ENCODE data around the gene PCYT1B.
"Not testable (repeated sequence)": the region's sequence is repeated elsewhere in the genome, so short reads cannot be mapped to it uniquely, and the experiment has no call there.

Gene PCYT1B

GRCh38 chrX:24647257-24648058 lies at the start of gene PCYT1B:
Gene PCYT1B, minus strand, starts transcription at chrX:24647347. Its CDS starts 242 bp downstream, at chrX:24647105.
- peak; percentile 56 for DNase-seq

DNA sequence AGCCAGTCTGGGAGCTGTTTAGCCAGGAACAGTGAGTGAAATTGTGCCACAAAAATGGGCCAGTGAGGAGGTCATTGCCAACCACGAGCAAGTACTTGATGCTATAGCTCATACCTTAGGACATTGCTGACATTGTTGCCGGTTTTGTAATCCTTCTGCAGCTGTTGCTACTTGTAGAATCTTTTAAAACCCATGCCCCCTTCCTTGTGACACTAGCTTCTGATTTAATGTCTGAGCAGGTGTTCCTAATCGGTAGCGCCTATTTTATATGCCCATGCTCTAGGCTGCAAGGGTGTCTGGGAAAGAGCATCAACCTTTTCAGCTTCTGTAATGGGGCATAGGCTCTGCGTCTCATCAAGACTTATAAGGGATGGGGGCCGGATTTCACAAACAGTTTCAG lies 49.1 kb upstream of the PCYT1B start:
- no peak for DNase-seq

GRCh38 chrX:24694825-24695224 lies 47.7 kb upstream of the PCYT1B start:
- no peak for DNase-seq

DNA sequence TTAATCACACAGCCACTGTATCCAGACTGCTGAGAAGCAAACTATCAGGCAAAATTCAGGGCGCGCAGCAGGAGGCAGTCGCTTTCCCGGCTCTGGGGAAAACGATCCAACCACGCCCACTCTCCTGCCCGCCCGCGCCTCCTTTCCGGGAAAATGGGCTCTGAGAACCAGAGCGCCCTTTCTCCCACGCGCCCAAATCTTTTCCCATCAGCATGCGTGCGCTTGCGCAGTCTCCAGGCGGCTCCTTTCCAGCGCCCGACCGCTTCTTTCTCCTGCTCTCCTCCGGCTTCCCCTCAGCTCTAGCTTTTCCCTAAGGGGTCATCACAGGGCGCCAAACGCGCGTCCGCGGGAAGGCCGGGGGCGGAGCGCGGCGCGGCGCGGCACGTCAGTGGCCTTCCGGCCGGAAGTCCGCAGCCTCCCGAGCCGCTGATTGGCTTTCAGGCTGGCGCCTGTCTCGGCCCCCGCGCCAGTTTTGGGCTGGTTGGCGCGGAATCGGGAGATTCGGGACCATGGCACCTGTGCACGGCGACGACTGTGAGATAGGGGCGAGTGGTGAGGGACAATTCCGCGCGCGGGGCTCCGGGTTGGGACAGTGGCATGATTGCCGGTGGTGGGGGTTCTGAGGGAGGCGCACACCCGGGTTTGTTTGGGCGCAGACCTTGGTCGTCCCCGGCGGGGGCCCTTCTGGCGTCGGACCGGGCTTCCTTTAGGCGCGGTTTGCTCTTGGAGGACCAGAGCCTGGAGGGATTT lies 46.5 kb upstream of the PCYT1B start, which contains the start of gene POLA1:
Gene POLA1, plus strand, starts transcription at position 466 of the 750 bp plus-strand sequence. Its CDS starts 44 bp downstream, at position 510.
- peak; percentile 81 for DNase-seq

GRCh38 chrX:24692305-24692704 lies 45.2 kb upstream of the PCYT1B start:
- DNase-seq: no peak

GRCh38 chrX:24684048-24684447 lies 36.9 kb upstream of the PCYT1B start:
- DNase-seq: no peak

DNA sequence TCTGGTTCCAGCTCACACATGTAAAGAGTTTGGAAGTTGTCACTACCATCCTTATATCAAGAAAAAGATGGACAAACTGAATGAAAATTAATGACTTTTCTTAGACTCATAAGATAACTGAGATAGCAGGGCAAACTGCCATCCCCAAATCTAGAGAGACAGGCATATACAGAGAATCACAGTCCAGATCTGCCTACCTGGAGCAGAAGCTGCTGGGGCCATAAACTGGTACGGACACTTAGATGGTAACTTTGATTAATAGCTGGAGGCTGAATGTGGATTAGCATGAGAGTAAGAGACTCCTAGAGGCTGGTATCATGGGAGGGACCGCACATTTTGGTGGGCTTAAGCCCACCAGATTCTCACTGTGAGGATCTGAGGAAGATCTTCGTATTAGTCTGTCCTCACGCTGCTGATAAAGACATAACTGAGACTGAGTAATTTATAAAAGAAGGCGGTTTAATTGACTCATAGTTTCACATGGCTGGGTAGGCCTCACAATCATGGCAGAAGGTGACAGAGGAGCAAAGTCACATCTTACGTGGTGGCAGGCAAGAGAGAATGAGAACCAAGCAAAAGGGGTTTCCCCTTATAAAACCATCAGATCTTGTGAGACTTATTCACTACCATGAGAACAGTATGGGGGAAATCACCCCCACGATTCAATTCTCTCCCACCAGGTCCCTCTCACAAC lies 35.7 kb upstream of the PCYT1B start:
- DNase-seq: peak; percentile 40

GRCh38 chrX:24676403-24677024 lies 29.4 kb upstream of the PCYT1B start:
- no peak for DNase-seq

- DNase-seq: no peak
Observed at GRCh38 chrX:24673424-24673823, 26.3 kb upstream of the PCYT1B start.

- no peak for DNase-seq
Observed at GRCh38 chrX:24672701-24673190, 25.6 kb upstream of the PCYT1B start.

- no peak for DNase-seq
Observed at GRCh38 chrX:24668111-24668510, 21.0 kb upstream of the PCYT1B start.

- no peak for DNase-seq
Observed at GRCh38 chrX:24662352-24662751, 15.2 kb upstream of the PCYT1B start.

DNA sequence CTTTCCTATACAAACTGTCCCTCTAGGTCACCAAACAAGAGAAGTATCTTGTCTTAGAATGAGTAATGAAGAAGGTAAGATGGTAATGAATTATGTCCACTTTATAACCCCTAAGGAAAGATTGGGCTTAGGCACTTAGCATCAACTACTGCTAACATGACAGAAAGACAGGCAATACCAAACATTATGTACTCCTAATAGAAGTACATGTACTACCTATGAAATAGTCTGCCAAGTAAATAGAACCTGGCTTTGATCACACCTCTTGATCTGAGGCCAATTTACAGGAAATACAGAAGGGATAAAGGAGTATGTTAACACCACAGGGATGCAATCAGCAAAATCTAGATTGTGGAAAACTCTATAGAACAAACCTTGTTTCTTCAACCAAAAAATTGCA lies 14.1 kb upstream of the PCYT1B start:
- no peak for DNase-seq

DNA sequence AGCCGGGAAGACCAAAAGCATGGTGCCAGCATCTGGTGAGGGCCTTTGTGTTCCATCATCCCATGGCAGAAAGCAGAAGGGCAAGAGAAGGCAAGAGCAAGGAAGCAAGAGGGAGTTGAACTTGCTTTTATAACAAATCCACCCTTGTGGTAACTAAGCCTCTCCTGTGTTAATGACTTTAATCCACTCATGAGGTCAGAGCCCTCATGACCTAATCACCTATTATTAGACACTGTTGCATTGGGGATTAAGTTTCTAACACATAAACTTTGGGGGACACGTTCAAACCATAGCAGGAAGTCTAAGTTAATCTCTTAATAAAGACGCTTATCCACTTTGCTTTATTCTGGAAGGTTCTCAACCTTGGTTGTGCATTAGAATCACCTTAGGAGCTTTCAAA lies 12.5 kb upstream of the PCYT1B start:
- DNase-seq: no peak

DNA sequence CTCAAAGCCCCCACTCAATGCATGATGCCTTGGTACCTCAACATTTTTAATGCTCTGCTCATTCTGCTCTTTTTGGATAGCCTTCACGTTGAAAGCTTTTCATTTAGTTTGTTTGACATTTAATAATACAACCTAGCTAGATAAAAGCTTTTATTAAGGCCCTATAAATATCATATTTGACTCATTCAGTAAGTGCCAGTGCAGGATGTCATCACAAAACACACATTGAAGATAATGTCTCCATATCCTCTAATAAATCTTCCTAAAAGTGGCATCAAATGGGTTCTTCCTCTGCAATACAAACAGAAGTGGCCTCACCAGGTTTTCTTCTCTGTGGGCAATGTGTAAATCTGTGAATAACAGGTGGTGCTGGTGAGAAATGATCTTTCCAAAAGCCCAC lies 12.0 kb upstream of the PCYT1B start:
- DNase-seq: no peak

DNA sequence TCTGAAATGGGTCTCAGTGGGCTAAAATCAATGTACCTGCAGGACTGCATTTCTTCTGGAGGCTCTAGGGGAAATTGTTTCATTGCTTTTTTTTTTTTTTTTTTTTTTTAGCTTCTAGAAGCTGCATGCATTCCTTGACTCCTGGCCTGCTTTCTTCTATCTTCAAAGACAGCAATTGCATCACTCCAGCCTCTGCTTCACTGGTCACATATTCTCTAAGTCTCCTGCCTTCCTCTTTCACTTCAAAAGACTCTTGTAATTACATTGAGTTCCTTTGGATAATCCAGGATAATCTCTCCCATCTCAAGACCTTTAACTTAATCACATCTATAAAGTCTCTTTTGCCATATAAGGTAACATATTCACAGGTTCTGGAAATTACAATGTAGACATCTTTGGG lies 11.3 kb upstream of the PCYT1B start:
- no peak for DNase-seq

GRCh38 chrX:24657671-24658386 lies 10.7 kb upstream of the PCYT1B start:
- DNase-seq: no peak

DNA sequence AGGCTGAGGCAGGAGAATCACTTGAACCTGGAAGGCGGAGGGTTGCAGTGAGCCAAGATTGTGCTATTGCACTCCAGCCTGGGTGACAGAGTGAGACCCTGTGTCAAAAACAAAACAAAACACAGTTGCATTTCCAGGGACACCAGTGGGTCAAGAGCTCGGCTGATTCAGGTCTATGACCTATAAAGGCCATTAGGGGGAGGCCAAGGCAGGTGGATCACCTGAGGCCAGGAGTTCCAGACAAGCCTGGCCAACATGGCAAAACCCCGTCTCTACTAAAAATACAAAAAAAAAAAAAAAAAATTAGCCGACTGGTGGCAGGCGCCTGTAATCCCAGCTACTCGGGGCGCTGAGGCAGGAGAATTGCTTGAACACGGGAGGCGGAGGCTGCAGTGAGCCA lies 8.5 kb upstream of the PCYT1B start:
- DNase-seq: not testable (repeated sequence)

DNA sequence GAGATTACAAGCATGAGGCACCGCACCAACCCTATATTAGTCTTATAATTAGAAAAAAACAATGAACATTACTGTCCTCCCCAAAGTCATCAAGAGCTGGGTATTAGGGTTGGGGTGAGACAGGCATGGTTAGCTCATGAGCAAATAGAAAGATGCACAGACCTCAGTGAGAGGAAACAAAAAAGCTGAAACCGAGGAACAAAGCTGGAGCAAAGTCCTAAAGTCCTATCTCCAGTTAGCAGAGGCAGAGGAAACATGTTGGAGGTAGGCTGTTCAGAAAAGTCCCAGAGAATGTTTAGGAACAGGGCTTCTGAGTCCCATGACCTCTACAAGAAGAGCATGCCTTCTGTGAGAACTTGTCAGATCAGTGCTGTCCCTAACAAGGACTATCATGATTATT lies 4.6 kb upstream of the PCYT1B start:
- no peak for DNase-seq

GRCh38 chrX:24648495-24648894 lies 1.3 kb upstream of the PCYT1B start:
- DNase-seq: no peak

GRCh38 chrX:24646745-24647182 lies 383 bp downstream of the PCYT1B start:
- no peak for DNase-seq

- no peak for DNase-seq
Observed at GRCh38 chrX:24646006-24646405, 1.1 kb downstream of the PCYT1B start.
